Stomach (tissue), 9 donors: ENCODE measurements around the gene PRKN. TPM values are rescaled to one million over a fixed set of nuclear protein-coding genes. Genes with fewer than 3 reads are reported as not detected.

Experiments
- DNase-seq, 2 donors: peaks; one replicate each; pipeline versions ENCODE4 v3.0.0 to v3.0.0-alpha.2; 2013 to 2019
- H3K27ac ChIP-seq, 5 donors: fragments of 200-600 bp in 4 of 5; sonication (generic) in 4 of 5; one replicate each; pipeline ENCODE4 v1.5.1; 2013 to 2019; ENCODE audit warnings: mild to moderate bottlenecking in 1 of 5, moderate library complexity in 1 of 5
- H3K27me3 ChIP-seq, 3 donors: fragments of 200-600 bp; sonication (generic); one replicate each; pipeline ENCODE4 v1.5.1; 2017 to 2019; ENCODE audit warnings: mixed run types in 1 of 3
- H3K36me3 ChIP-seq, 4 donors: fragments of 200-600 bp; sonication (generic); 1 replicate in 3 of 4; 2 replicates in 1 of 4; pipeline ENCODE4 v1.5.1; 2016 to 2019
- H3K4me1 ChIP-seq, 4 donors: fragments of 200-600 bp; sonication (generic); one replicate each; pipeline ENCODE4 v1.5.1; 2016 to 2019
- H3K4me3 ChIP-seq, 4 donors: fragments of 200-600 bp; sonication (generic) in 3 of 4; one replicate each; pipeline ENCODE4 v1.5.1; 2016 to 2019; ENCODE audit warnings: mild to moderate bottlenecking in 1 of 4
- H3K9me3 ChIP-seq, 4 donors: fragments of 200-600 bp; sonication (generic); one replicate each; pipeline ENCODE4 v1.5.1; 2016 to 2019
- CTCF ChIP-seq, 7 experiments: fragments of 450-650 bp in 4 of 7; fragments of 200-600 bp in 3 of 7; sonication (generic) in 3 of 7; IDR thresholded peaks; one replicate each; pipeline ENCODE4 v1.5.1; 2016 to 2019; ENCODE audit warnings: antibody characterized with exemption in 7 of 7, control low read depth in 2 of 7, mild to moderate bottlenecking in 1 of 7
- EP300 ChIP-seq: sonication (generic); formaldehyde crosslinking; IDR thresholded peaks from one replicate; pipeline ENCODE4 v1.6.1; 2017; ENCODE audit warnings: antibody characterized with exemption
- POLR2A ChIP-seq, 4 donors: fragments of 450-650 bp; IDR thresholded peaks; one replicate each; pipeline ENCODE4 v1.6.1; 2016; ENCODE audit warnings: antibody characterized with exemption in 4 of 4, control low read depth in 2 of 4, mild to moderate bottlenecking in 1 of 4, moderate library complexity in 1 of 4
- POLR2AphosphoS5 ChIP-seq, 3 donors: sonication (generic); formaldehyde crosslinking; IDR thresholded peaks; one replicate each; pipeline ENCODE4 v1.6.1; 2016; ENCODE audit warnings: antibody characterized with exemption in 3 of 3
- WGBS, 5 donors: extraction: QIAGEN DNeasy Blood & Tissue Kit in 3 of 5; methylation state at CpG; one replicate each; pipeline versions ENCODE4 v1.1.5 to v1.1.7; 2013 to 2018; 5-methylcytosine and 5-hydroxymethylcytosine counted together
- intact Hi-C: fragments of 100-400 bp; cut with DNase I; formaldehyde crosslinking; loops from one replicate; pipeline ENCODE4 v1.15.1; 2023; ENCODE audit warnings: low total_unique reads
- polyA plus RNA-seq, 3 donors: library from polyadenylated mRNA; stranded (reverse); fragments of 200-250 nt; gene quantifications; one replicate each; pipeline ENCODE4 v1.2.3, GENCODE V29; 2013
- total RNA-seq, 5 donors: library from RNA; depleted of rRNA; stranded (reverse); fragments of >200 nt; gene quantifications; one replicate each; pipeline versions ENCODE4 v1.1.0 to v1.2.3, GENCODE V29; 2014 to 2016
- donor health status: healthy with polysubstance abuse.
- donor health status: Bipolar disorder and iron deficiency.
- donor health status: healthy.

Gene PRKN
- total and polyA plus RNA-seq, 8 donors = 0.68 to 19.8 (median 9.5) TPM

- TF ChIP-seq CTCF (IDR thresholded peaks at IDR 0.05) (no peak), POLR2A (IDR thresholded peaks at IDR 0.05) (no peak), EP300 (no peak), POLR2AphosphoS5 (IDR thresholded peaks at IDR 0.05) (no peak)
- WGBS, 5 donors = 87 to 98% (median 91%) methylated on average over 3 of the region's 3 CpGs
- Histone ChIP-seq H3K9me3 (no peaks in the 10 kb centered on the region), H3K36me3 (no peaks in the 10 kb centered on the region), H3K27ac (no peak overlapping the region), H3K4me3 (no peak overlapping the region), H3K4me1 (peaks cover 7 to 15% (median 8%) of the 10 kb centered on the region in 4 donors), H3K27me3 (no peaks in the 10 kb centered on the region)
- DNase-seq = no peak
- intact Hi-C loops = no loop called here
Observed at GRCh38 chr6:161840380-161840779, 887.2 kb downstream of the PRKN start.

- Histone ChIP-seq H3K36me3 (no peaks in the 10 kb centered on the region), H3K4me3 (no peak overlapping the region), H3K27ac (no peak overlapping the region), H3K27me3 (no peaks in the 10 kb centered on the region), H3K9me3 (no peaks in the 10 kb centered on the region), H3K4me1 (peaks cover 7 to 15% (median 9%) of the 10 kb centered on the region in 4 donors)
- peak; percentile 37 to 42 for DNase-seq
- TF ChIP-seq POLR2AphosphoS5 (IDR thresholded peaks at IDR 0.05) (no peak), EP300 (no peak)
- intact Hi-C loops = no loop called here
- WGBS, 5 donors = 39 to 52% (median 44%) methylated on average over 11 to 14 of the region's 14 CpGs
Observed at GRCh38 chr6:161838306-161839035, 889.1 kb downstream of the PRKN start.

- Histone ChIP-seq H3K9me3 (no peaks in the 10 kb centered on the region), H3K4me1 (peaks cover 7 to 15% (median 9%) of the 10 kb centered on the region in 4 donors), H3K27ac (no peak overlapping the region), H3K36me3 (no peaks in the 10 kb centered on the region), H3K4me3 (no peak overlapping the region), H3K27me3 (no peaks in the 10 kb centered on the region)
- TF ChIP-seq EP300 = no peak
- no peak for TF ChIP-seq POLR2AphosphoS5 (IDR thresholded peaks at IDR 0.05)
- no peak for TF ChIP-seq POLR2A (IDR thresholded peaks at IDR 0.05)
- TF ChIP-seq CTCF (IDR thresholded peaks at IDR 0.05) = no peak
- WGBS, 5 donors = 65 to 72% (median 67%) methylated on average over 2 of the region's 2 CpGs
- no peak for DNase-seq
- intact Hi-C loops = no loop called here
Observed at GRCh38 chr6:161837854-161838253, 889.7 kb downstream of the PRKN start.

- no peaks in the 10 kb centered on the region for H3K27me3 ChIP-seq
- no peak for DNase-seq
- H3K4me1 ChIP-seq = peaks cover 7 to 15% (median 9%) of the 10 kb centered on the region in 4 donors
- no peaks in the 10 kb centered on the region for H3K36me3 ChIP-seq
- no peak overlapping the region for H3K4me3 ChIP-seq
- no peaks in the 10 kb centered on the region for H3K9me3 ChIP-seq
- 14 to 35% (median 18%) methylated on average over 1 of the region's 1 CpG for WGBS, 5 donors
- TF ChIP-seq POLR2AphosphoS5 (IDR thresholded peaks at IDR 0.05) (no peak), POLR2A (IDR thresholded peaks at IDR 0.05) (no peak), CTCF (IDR thresholded peaks at IDR 0.05) (no peak), EP300 (no peak)
- intact Hi-C loops = no loop called here
- H3K27ac ChIP-seq = no peak overlapping the region
Observed at GRCh38 chr6:161837449-161837735, 890.2 kb downstream of the PRKN start.
